GM19351 (cell line): ENCODE results near the gene SEC14L3.
"Not testable (repeated sequence)": the region's sequence is repeated elsewhere in the genome, so short reads cannot be mapped to it uniquely, and the experiment has no call there.

ENCODE experiments used
- ATAC-seq: cut with Tn5 transposase; IDR thresholded peaks from one replicate; pipeline ENCODE4 v1.9.1; 2021; ENCODE audit warnings: mild to moderate bottlenecking, moderate library complexity; ENCODE audit not compliant: unreplicated experiment

The SEC14L3 gene

GRCh38 chr22:30486118-30486517 lies 14.3 kb upstream of the SEC14L3 start:
- ATAC-seq, result no peak

GRCh38 chr22:30485362-30485988 lies 13.7 kb upstream of the SEC14L3 start:
- ATAC-seq, result no peak

GRCh38 chr22:30483169-30483568 lies 11.4 kb upstream of the SEC14L3 start:
- ATAC-seq, result no peak

- no peak for ATAC-seq
Observed at GRCh38 chr22:30481711-30482110, 9.9 kb upstream of the SEC14L3 start.

GRCh38 chr22:30479981-30480380 lies 8.2 kb upstream of the SEC14L3 start:
- ATAC-seq, result no peak

- ATAC-seq, result no peak
Observed at GRCh38 chr22:30474683-30475424, 3.0 kb upstream of the SEC14L3 start.

- no peak for ATAC-seq
Observed at GRCh38 chr22:30474121-30474520, 2.3 kb upstream of the SEC14L3 start.

- no peak for ATAC-seq
Observed at GRCh38 chr22:30472994-30473720, 1.3 kb upstream of the SEC14L3 start.

GRCh38 chr22:30470655-30471054 lies 1.2 kb downstream of the SEC14L3 start:
- ATAC-seq, result no peak

GRCh38 chr22:30469165-30469564 lies 2.7 kb downstream of the SEC14L3 start:
- no peak for ATAC-seq

- not testable (repeated sequence) for ATAC-seq
Observed at GRCh38 chr22:30460555-30460954, 11.3 kb downstream of the SEC14L3 start.

- ATAC-seq, result no peak
Observed at GRCh38 chr22:30460147-30460546, 11.7 kb downstream of the SEC14L3 start.

GRCh38 chr22:30459181-30460052 lies 12.4 kb downstream of the SEC14L3 start:
- ATAC-seq, result no peak

- no peak for ATAC-seq
Observed at GRCh38 chr22:30457981-30458380, 13.8 kb downstream of the SEC14L3 start.

- no peak for ATAC-seq
Observed at GRCh38 chr22:30455075-30455840, 16.6 kb downstream of the SEC14L3 start.

- no peak for ATAC-seq
Observed at GRCh38 chr22:30453731-30454510, 17.9 kb downstream of the SEC14L3 start.

- ATAC-seq, result no peak
Observed at GRCh38 chr22:30452861-30453260, 19.0 kb downstream of the SEC14L3 start.

GRCh38 chr22:30451488-30451887 lies 20.3 kb downstream of the SEC14L3 start:
- not testable (repeated sequence) for ATAC-seq

- no peak for ATAC-seq
Observed at GRCh38 chr22:30447656-30448055, 24.2 kb downstream of the SEC14L3 start.
